Erythroblast (primary cell): Measurements from ENCODE around the gene B9D1.

Source experiments
- GATA1 ChIP-seq: IDR thresholded peaks from 2 replicates; pipeline ENCODE4 v1.6.1; 2011; ENCODE audit warnings: low read depth, mild to moderate bottlenecking, control low read depth, low read length, moderate library complexity
- POLR2A ChIP-seq: IDR thresholded peaks from 2 replicates; pipeline ENCODE4 v1.6.1; 2011; ENCODE audit warnings: mild to moderate bottlenecking, low read length

DNA sequence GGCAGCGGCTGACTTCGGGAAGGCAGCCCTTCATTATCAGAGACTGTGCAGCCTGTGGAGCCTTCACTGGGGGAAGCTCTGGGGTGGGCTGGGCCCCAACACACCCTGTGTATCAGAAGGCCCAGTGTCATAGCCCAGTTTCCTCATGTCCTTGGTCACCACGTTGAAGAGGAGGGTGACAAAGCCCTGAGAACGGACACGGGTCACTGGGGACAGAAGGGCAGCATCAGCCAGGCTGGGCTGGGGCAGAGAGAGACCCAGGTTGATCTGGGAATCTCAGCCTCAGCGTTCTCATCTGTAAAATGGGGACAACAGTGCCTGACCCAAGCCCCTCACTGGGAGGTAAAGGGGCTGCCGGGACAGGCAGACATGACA, 19.3 kb downstream of the B9D1 start:
- TF ChIP-seq POLR2A, result no peak
- no peak for TF ChIP-seq GATA1
